Breast epithelium (tissue), 4 donors: Measurements from ENCODE around the gene DCST2. TPM values are rescaled to one million over a fixed set of nuclear protein-coding genes. Genes with fewer than 3 reads are reported as not detected.

Source experiments
- DNase-seq, 2 donors: peaks; one replicate each; pipeline ENCODE4 v3.0.0-alpha.2; 2019; ENCODE audit warnings: low spot score in 2 of 2
- H3K27ac ChIP-seq, 2 donors: fragments of 200-600 bp; sonication (generic) in 1 of 2; one replicate each; pipeline ENCODE4 v1.5.1; 2016 to 2019; ENCODE audit warnings: mild to moderate bottlenecking in 1 of 2
- H3K27me3 ChIP-seq, 2 donors: fragments of 200-600 bp; sonication (generic) in 1 of 2; one replicate each; pipeline versions ENCODE4 v1.5.1 to v1.6.0; 2017 to 2019; ENCODE audit warnings: control low read depth in 1 of 2, mild to moderate bottlenecking in 1 of 2
- H3K36me3 ChIP-seq: fragments of 200-600 bp; one replicate; pipeline ENCODE4 v1.5.1; 2019
- H3K4me1 ChIP-seq, 2 donors: fragments of 200-600 bp; sonication (generic); one replicate each; pipeline ENCODE4 v1.5.1; 2016 to 2019; ENCODE audit warnings: control low read depth in 1 of 2
- H3K4me3 ChIP-seq, 3 donors: fragments of 200-600 bp; sonication (generic); 1 replicate in 2 of 3; 2 replicates in 1 of 3; pipeline ENCODE4 v1.5.1; 2016 to 2019; ENCODE audit warnings: mild to moderate bottlenecking in 3 of 3, moderate library complexity in 2 of 3
- H3K9me3 ChIP-seq, 2 donors: fragments of 200-600 bp; sonication (generic) in 1 of 2; one replicate each; pipeline ENCODE4 v1.5.1; 2016 to 2019; ENCODE audit warnings: control low read depth in 1 of 2
- POLR2A ChIP-seq: fragments of 450-650 bp; IDR thresholded peaks from one replicate; pipeline ENCODE4 v1.6.1; 2016; ENCODE audit warnings: antibody characterized with exemption, mild to moderate bottlenecking, moderate library complexity
- POLR2AphosphoS5 ChIP-seq, 3 donors: sonication (generic); formaldehyde crosslinking; IDR thresholded peaks; one replicate each; pipeline ENCODE4 v1.6.1; 2017; ENCODE audit warnings: antibody characterized with exemption in 3 of 3
- intact Hi-C: fragments of 100-400 bp; cut with DNase I; formaldehyde crosslinking; loops from one replicate; pipeline ENCODE4 v1.15.1; 2023; ENCODE audit warnings: low total_unique reads
- total RNA-seq, 3 donors: library from RNA; depleted of rRNA; stranded (reverse); fragments of >200 nt; gene quantifications; one replicate each; pipeline ENCODE4 v1.1.0, GENCODE V29; 2016
- TF ChIP-seq, protein P1 (sequence below), 3 donors: fragments of 450-650 bp; IDR thresholded peaks; one replicate each; pipeline ENCODE4 v1.5.1; 2016 to 2017; ENCODE audit warnings: antibody characterized with exemption in 3 of 3, mild to moderate bottlenecking in 3 of 3, moderate library complexity in 3 of 3

DCST2 gene
- total RNA-seq, 3 donors from 2014 or later = 0.48 to 4.4 (median 3.3) TPM

DNA sequence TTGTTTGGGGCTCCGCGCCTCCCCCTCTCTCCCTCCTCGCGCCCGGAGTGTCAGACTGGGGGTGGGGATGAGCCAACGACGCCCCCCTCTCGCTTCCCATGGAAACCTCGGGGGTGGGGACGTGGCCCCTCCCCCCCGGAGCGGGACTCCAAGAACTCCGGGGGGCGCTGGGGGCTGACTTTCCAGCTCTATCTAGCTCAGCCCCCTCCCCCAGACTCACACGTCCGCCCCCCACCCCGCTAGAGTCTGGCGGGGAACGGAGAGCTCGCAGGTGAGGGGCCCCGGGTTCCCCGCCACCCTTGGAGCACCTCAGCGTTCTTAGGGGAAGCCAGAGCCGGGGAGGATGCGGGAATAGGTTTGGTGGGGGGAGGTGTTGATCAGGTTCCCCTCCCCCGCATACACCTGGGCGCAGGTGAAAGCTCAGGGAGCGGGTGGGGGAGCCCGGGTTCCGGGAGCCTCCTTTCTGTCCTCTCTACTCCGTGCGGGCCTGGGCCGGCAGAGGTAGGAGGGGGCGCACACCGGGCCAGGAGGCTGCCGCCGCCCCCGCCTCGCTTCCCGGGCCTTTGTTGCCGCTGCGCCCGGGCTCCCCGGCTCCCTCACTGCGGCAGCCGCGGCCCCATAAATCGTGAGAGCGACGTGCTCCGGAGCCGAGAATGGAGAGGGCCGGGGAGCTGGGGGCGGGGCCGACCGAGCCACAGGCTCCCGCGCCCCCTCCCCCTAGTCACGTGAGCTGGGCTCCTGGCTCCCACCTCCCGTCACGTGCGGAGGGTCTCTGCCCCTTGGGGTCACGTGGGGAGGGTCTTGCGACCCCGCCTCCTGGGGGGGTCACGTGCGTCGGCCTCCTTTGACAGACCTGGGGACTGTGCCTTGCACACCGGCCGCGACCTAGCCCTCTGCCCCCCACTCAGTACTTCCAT is 47.0 kb upstream of the DCST2 start:
- Histone ChIP-seq H3K9me3 (no peaks in the 10 kb centered on the region), H3K27ac (peak overlapping the region; percentile 54 to 56), H3K36me3 (no peaks in the 10 kb centered on the region), H3K4me3 (peak overlapping the region in 2 of 3 donors; percentile 63 to 82), H3K27me3 (peaks cover 16 to 26% of the 10 kb centered on the region in 2 donors), H3K4me1 (peaks cover 32 to 40% of the 10 kb centered on the region in 2 donors)
- intact Hi-C loops = no loop called here
- no peak for DNase-seq
- TF ChIP-seq POLR2A (no peak), POLR2AphosphoS5 (IDR thresholded peaks at IDR 0.05) (no peak)
- TF ChIP-seq, protein P1, sequence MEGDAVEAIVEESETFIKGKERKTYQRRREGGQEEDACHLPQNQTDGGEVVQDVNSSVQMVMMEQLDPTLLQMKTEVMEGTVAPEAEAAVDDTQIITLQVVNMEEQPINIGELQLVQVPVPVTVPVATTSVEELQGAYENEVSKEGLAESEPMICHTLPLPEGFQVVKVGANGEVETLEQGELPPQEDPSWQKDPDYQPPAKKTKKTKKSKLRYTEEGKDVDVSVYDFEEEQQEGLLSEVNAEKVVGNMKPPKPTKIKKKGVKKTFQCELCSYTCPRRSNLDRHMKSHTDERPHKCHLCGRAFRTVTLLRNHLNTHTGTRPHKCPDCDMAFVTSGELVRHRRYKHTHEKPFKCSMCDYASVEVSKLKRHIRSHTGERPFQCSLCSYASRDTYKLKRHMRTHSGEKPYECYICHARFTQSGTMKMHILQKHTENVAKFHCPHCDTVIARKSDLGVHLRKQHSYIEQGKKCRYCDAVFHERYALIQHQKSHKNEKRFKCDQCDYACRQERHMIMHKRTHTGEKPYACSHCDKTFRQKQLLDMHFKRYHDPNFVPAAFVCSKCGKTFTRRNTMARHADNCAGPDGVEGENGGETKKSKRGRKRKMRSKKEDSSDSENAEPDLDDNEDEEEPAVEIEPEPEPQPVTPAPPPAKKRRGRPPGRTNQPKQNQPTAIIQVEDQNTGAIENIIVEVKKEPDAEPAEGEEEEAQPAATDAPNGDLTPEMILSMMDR (IDR thresholded peaks at IDR 0.05) = no peak

DNA sequence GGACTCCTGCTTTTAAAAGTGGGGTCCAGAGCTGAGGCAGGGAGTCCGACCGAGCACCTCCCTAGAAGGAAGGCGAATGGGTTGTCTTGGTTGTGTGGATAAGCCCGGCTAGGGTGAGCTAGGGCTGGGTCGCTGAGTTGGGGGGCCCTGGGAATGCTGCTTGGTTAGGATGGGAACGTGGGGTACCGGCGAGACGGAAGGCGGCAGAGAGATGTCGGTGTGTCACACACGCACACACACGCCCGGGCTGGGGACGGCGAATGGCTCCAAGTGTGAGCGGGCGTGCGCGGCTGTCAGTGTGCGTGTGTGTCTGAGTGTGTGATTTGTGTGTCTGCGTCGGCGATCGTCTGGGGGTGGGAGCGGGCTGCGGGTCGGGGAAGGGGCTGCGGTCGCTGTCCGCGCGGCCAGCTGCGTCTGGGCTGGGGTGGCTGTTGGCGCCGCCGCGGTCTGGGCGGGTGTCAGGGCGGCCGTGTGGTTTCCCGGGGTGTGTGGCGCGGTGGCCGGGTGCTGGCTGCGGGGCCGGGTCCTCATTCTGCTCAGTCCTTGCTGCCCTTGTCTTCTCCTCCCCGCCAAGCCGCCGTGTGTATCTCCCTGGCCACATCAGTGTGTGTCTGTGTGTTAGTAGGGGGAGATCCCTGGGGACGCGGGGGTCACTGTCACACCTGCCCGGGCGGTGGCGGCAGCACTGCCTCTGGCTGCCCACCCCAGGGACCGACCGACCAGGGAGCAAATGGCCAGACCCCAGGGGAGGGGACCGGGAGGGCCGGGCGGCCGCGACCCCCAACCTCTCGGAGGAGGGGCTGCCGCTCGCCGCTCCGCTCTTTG is 46.1 kb upstream of the DCST2 start:
- Histone ChIP-seq H3K27me3 (peaks cover 16 to 26% of the 10 kb centered on the region in 2 donors), H3K9me3 (no peaks in the 10 kb centered on the region), H3K36me3 (no peaks in the 10 kb centered on the region), H3K4me3 (peak overlapping the region; percentile 4 to 82 (median 63)), H3K27ac (peak overlapping the region; percentile 57 to 81), H3K4me1 (peaks cover 32 to 40% of the 10 kb centered on the region in 2 donors)
- TF ChIP-seq POLR2A (no peak), POLR2AphosphoS5 (IDR thresholded peaks at IDR 0.05) (no peak)
- TF ChIP-seq, protein P1 (IDR thresholded peaks at IDR 0.05) = no peak
- intact Hi-C loops = no loop called here
- no peak for DNase-seq

GRCh38 chr1:155079210-155079486 is 45.6 kb upstream of the DCST2 start:
- intact Hi-C loops = no loop called here
- peaks cover 29 to 40% of the 10 kb centered on the region in 2 donors for H3K4me1 ChIP-seq

DNA sequence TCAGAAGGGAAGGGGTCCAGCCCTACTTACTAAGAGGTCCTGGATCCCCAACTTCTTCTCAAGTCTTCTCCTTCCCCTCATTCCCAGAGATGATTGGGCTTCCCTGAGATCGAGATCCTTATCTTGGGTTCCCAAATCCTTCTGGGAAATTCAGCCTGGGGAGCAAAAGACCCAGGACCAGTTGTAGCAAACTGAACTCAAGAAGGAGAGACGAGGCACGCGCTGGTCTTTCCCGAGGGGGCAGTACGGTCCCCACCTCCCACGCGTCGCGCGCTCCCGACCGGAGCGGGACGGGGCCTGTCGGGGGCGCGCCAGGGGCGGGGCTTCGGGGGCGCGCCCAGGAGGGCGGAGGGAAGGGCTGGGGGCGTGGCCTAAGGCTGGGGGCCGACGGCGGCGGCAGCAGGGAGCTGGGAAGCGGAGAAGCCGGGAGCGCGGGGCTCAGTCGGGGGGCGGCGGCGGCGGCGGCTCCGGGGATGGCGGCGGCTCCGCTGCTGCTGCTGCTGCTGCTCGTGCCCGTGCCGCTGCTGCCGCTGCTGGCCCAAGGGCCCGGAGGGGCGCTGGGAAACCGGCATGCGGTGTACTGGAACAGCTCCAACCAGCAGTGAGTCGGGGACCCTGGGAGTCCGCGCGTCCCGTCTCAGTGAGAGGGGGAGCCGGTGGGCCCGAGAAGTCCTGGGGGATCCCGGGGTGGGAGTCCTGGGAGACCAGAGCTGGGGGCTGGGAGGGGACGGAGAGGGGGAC is 45.1 kb upstream of the DCST2 start, which contains the start of gene EFNA3:
Gene EFNA3, plus strand, starts transcription at position 369 of the 741 bp plus-strand sequence. Its CDS starts 105 bp downstream, at position 474.
- H3K4me1 ChIP-seq = peaks cover 24 to 38% of the 10 kb centered on the region in 2 donors
- H3K27me3 ChIP-seq = peaks cover 16 to 23% of the 10 kb centered on the region in 2 donors
- intact Hi-C loops = no loop called here
- TF ChIP-seq POLR2A (no peak), POLR2AphosphoS5 (IDR thresholded peaks at IDR 0.05) (no peak)
- TF ChIP-seq, protein P1 (IDR thresholded peaks at IDR 0.05) = no peak
- peak within 1 kb of the TSS; percentile 57 to 81 for H3K27ac ChIP-seq
- H3K9me3 ChIP-seq = no peaks in the 10 kb centered on the region
- H3K4me3 ChIP-seq = peak within 1 kb of the TSS; percentile 31 to 82 (median 63)
- peak in 1 of 2 donors; percentile 66 for DNase-seq
- H3K36me3 ChIP-seq = no peaks in the 10 kb centered on the region

More at GRCh38 chr1:155079210-155079486, 45.6 kb upstream of the DCST2 start:
- no peaks in the 10 kb centered on the region for H3K9me3 ChIP-seq
- peak overlapping the region; percentile 57 to 81 for H3K27ac ChIP-seq
- H3K4me3 ChIP-seq = peak overlapping the region; percentile 31 to 82 (median 63)
- H3K27me3 ChIP-seq = peaks cover 16 to 26% of the 10 kb centered on the region in 2 donors
- DNase-seq = no peak
- no peak for TF ChIP-seq POLR2A
- TF ChIP-seq, protein P1 (IDR thresholded peaks at IDR 0.05) = no peak
- no peak for TF ChIP-seq POLR2AphosphoS5 (IDR thresholded peaks at IDR 0.05)
- no peaks in the 10 kb centered on the region for H3K36me3 ChIP-seq
